NCI-H345 treated with DMSO at 0.1 percent for 48 hours (cell line): Measurements from ENCODE around the gene YPEL4.

Experiments
- DNase-seq: peaks from one replicate; lab custom pipeline; 2025; ENCODE audit not compliant: unreplicated experiment; lab: John Stamatoyannopoulos, UW

Gene YPEL4

DNA sequence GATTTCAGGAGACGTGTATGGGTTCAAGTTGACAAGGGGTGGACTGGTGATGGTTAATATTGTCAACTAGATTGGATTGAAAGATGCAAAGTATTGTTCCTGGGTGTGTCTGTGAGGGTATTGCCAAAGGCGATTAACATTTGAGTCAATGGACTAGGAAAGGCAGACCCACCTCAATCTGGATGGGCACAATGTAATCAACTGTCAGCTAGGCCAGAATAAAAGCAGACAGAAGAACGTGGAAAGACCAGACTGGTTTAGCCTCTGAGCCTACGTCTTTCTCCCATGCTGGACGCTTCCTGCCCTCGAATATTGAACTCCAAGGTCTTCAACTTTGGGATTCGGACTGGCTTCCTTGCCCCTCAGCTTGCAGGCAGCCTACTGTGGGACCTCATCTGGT lies 1.7 kb upstream of the YPEL4 start:
- no peak for DNase-seq

DNA sequence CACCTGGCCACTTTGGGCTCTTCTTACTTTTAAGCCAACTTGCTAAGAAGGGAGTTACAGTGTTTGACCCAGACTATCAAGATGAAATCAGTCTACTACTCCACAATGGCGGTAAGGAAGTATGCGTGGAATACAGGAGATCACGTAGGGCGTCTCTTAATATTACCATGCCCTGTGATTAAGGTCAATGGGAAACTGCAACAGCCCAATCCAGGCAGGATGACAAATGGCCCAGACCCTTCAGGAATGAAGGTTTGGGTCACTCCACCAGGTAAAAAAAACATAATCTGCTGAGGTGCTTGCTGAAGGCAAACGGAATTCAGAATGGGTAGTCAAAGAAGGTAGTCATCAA lies 1.0 kb upstream of the YPEL4 start:
- no peak for DNase-seq

DNA sequence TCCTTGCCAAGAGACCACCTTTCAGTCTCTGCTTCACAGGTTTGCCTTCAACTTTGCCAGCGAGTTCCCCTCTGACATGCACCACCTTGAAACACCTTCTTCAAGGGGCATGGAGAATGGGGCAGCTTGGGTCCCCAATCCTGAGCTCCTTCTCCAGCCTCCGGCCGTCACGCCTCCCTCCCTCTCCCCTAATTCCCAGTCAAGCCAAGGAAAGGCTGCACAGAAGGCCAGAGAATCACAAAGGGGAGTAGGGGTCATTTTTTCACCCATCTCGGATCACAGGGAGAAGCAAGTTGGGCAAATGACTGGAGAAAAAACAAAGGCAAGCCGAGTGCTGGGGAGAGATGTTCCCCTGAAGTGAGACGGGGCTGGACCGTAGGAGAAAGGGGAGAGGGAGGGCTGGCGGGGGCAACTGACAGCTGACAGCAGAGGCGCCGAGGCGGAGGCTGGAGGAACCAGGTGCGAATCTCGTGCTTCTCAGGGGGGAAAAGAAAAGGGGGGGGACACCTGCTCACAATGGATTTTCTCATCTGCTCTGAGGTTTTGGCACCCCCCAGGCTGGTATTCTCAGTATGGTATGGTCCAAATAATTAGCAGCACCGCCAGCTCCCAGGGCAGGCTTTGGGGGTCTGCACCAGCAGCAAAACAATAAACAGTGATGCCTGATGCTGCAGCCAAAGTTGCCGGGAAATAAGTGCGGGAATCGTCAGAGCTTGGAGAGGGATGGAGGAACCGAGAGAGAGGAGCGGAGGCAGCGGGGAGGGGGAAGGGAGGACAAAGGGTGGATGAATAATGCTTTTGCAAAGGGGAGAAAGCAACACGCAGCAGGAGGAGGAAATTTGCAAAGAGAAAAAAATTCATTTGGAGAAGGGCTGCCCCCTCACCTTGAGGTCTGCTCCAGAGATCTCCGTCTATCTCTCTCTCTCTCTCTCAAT lies 644 bp downstream of the YPEL4 start:
- DNase-seq, result no peak

DNA sequence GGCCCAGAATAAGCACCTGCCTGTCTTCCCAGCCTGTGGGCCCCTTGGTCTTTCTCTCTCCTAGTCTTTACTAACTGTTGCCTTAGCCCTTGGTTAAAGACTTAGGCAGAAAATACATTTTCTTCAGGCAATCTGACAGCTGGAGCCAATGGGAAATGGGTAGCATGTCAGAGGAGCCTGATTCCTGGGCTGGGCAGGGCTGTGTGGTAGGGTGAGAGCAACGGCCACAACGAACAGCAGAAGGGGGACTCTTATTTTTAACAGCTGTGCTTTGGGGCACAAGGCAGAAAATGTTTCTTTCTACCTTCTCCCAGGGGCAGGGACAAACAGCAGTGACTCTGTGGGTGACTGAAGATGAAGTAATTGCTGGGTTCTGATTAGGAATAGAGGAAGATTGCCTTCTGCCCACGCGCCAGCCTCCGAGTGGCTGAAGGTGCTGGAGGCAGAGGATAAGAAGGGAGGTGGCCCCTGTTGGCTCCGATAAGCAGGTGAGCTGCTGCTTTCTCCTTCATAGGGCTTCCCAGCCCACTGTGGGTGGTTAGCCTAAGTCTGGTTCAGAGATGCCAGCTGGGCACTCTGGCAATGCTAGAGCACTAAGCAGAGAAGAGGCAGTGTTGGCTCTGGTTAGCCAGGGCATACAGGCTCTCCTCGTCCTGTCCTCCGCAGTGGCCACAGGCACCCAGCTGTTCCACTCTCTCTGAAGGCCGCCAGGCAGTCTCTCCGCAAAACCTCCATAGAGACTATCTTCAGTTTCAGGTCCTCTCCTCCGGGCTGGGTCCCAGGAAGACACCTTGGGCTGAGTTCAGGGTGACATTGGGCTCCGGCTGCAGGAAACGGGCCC lies 1.5 kb downstream of the YPEL4 start:
- DNase-seq, result no peak

DNA sequence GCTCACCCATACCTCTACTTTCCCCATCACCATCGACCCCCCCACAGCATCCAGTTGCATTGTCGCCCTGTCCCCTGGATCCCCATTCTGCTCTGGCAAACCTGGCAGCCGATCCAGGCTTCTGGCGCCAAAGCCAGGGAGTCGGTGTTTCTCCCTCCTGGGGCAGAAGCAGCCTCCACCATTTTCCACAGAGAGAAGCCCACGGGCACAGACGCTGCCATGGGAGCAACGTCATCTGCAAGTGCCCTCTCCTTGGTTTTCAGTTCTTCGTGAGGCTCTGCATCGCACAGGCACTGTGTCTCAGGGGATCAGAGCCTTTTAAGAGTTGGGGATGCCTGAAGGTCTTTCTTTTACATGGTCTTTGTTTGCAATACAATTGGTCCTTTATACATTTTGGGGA lies 2.3 kb downstream of the YPEL4 start:
- no peak for DNase-seq

DNA sequence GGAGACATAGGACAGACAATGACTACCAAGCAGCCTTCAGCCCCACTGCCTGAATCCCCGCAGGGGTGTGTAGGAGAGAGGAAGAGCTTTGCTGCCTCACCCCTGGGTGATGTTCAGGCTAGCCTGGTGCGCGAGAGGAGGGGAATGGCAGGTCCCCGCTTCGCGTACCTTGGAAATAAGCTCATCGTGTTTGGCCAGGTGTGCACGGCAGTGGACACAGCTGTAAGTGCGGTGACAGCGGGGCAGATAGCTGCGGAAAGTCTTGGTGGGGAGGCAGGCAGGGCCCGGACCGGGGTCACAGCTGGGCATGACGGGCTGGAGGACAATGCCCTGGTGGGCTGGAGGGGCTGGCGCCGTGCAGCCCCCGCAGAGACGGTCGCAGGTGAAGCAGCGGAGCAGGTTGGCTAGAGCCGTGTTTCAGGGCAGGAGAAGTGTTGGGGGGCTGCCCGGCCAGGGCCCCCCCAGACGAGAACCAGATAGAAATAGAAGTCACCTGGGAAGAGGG lies 2.9 kb downstream of the YPEL4 start:
- DNase-seq, result no peak

DNA sequence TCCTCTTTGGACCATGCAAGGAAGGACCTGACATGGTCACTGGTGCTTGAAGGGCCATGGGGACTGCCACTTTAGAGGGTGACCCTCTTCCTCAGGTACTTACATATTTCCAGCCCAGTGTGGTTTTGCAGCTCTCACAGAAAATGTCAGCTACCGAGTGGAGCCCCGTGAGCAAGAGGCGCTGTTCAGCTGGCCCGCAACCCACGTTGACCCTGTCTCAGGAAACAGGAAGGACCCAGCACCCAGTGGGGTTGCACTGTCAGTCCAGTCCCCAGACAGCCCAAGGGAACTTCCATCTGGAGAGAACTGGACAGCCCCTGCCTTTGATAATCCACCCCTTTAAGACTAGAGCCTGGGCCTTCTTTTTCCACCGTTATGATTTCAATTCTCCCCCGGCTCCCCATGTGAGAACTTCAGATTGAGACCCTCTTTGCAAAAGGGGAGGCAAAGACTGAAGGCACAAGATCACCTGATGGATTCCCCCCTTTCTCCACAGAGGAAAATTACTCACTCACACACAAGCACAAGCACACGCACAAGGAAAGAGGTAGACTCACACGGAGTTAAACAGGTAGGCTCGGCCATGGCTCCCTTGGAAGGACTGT lies 3.4 kb downstream of the YPEL4 start:
- no peak for DNase-seq

DNA sequence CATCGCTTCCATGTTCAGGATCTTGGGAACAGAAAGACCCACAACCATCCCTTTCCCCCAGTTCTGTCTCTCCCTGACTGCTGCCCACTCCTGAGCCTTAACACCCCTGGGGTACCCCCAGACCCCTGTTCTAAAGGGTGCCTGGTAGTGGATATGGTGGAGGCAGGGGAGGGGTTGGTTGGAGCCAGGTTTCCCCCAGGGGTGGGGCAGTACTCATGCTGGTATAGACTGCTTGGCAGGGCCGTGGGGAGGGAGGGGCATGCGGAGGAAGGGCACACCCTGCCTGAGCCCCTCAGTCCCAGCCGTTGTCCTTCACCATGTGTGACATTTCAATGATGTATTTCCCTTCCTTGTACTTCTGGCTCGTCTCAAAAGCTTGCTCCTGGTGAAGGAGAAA lies 4.0 kb downstream of the YPEL4 start:
- no peak for DNase-seq

DNA sequence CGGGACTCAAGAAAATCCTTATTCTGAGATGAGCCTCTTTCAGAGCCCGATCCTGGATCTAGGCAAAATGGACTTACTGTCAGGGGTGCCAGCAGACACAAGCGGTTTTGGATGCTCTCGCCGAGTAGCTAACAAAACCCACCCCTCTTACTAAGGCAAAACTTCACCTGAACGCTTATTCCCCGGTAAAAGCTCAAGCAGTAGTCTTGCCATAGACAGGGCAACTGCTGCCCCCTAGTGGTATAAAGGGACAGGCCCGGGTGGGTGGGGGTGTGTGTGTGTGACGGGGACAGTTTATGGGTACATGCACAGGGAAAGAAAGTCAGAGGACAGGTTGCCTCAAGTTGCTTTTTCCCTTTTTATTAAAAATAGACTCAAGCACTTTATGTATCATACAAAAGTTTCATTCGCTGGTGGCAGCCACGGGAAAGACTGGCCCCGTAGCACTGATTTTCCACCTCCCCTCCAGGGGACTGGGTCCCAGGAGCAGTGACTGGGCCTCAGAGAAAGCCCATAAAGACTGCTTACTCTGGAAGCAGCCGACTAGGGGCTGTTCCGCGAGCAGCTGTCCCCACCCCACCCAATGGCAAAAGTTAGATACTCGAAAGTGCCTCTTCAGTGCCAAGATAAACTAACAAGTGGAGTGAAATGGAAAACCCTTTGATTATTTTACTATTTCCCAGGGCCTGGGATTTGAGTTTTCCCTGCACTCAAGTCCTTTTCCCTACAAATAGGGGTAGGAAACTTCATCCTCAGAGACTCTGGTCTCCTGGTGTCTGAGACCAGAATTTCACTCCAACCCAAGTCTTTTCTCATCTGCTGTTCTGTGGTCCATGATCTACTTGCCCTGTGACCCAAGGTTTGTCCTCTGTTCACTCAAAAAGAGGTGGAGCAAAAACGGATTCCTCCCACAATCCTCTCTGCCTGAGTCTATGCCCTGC lies 4.7 kb downstream of the YPEL4 start:
- peak; percentile 50 for DNase-seq

DNA sequence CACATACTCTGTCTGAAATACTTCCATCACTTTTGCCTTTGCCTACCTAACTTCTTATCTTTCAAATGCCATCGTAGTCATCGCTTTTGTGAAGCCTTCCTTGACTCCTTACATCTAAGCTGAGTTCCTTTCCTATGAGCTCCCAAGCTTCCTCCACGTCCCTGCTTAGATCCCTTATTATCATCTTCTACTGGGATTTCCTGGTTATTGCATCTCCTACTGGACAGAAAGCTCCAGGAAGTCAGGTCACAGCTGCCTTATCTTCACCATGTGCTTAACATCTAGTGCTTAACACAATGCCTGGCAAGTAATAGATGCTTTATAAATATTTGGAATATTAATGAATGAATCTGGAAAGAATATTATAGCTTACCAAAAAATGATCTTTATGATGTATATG lies 5.9 kb downstream of the YPEL4 start:
- DNase-seq, result no peak

DNA sequence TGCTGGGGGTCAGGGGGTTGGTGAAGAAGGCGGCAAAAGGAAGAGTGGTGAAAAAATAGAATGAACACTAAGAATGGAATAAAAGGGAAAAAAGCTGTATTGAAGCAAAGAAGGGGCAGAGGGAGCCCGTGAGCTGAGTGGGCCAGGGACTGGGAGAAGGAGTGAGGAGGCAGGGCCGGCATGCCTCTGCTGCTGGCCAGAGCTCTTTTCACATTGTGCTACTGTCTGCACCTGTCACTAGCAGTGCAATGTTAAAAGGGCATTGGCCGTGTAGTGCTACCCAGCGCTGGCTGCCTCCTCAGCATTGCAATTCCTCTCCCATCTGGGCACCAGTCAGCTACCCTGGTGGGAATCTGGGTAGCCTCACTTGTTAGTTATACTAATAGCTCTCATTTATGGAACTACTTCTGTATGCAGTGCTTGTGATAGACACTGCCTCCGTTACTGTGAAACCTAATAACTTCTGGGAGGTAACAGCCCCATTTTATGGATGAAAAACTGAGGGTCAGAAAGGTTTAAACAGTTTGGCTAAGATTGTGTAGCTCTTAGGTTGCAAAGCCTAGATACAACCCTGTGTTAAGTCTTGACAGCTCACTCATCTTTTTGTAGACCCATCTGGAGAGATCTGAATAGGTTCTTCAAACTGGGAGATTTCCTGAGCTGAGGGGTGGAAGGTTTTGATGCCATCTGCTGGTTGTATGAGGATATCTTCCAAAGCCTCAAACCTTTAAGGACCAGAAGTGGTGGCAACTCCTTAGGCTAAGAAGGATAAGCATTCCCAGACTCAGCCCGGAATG lies 8.5 kb downstream of the YPEL4 start:
- peak; percentile 21 for DNase-seq

DNA sequence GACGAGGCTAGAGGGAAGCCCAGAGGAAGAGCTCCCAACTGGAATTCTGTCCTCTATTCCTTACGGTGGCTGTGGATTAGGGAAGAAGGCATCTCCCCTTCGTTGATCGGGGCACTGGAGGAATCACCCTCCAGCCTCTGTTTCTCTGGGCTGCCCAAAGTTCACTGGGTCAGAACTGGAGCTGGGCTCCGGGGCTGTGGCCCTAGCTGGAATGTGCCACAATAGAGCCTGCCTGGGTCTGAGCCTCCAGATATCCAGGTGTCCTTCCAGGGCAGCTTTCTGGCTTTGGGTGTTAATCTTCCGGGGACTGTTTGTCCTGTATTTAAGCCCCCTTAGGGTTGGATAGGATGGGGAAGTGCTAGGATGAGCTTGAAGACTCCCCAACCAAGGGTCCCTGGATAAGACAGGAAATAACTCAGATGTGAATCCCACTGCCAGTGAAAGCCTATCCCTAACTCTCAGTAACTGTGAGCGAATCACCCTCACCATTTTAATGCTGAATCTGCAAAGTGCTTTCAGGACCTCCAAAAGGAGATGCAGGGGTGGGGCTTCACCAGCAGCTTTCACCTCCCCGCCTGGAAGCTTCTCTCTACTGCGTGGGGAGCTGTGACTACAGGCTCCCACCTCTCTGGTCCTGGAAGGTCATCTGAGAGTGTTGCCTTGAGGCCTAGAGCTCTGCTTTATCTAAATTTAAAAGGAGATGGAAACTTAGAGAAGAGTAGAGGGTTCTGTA lies 9.5 kb downstream of the YPEL4 start:
- DNase-seq, result no peak

DNA sequence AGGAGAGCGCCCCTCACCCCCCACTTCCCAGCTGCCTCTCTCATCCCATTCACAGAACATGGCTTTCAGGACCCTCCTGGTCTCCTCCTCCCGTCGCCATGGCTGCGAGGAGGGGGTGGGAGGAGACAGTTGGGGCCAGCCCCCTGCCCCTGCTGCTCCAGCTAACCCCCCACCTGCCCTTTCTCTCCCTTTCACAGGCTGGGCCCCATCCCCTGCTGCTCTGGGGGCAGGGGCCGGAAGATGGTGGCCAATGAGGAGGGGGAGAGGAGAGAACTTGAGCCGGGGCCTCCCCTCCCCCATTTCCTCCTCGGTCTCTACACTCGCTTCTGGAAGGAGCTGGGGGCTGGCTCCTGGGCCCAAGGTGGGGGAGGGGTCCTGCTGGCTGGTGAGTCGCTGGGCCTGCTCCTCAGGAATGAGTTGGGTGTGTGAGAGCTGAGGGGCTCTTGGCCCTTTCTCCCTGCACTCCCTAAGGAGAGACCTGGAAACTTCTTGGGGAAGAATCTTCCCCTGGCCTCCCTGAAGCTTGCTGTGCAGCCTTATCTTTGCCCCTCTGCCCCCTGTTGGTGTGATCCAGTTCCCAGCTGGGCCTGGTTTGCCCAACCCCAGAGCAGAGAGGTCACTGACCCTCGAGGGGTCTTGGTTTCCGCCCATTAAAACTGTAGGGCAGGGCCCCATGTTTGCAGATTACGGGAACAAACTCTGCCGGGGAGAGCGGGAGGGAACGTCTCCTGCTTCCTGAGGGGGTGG lies 10.2 kb downstream of the YPEL4 start:
- DNase-seq, result no peak

DNA sequence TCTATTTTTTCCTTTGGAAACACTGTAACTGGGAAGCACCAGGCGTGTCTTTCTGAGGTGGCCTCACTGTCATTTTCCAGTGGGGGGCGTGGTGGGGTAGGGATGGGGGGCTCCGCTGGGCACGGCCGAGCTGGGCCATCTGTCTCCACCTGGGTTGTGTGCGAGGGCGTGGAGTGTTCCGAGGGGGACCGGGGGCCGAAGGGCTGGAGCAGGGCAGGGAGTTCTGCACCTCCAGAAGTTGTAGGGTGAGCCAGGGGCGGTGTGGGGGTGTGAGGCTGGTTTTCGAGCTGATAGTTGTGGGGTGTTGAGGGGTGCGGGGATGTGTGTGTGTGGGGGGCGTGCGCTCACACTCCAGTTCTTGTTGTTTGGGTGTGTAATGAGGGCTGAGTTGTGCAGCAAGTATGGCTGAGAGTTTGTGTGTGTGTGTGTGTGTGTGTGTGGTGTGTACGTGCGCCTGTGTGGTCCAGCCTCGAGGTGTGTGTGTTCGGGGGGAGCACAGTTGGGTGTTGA lies 10.8 kb downstream of the YPEL4 start:
- DNase-seq, result no peak

DNA sequence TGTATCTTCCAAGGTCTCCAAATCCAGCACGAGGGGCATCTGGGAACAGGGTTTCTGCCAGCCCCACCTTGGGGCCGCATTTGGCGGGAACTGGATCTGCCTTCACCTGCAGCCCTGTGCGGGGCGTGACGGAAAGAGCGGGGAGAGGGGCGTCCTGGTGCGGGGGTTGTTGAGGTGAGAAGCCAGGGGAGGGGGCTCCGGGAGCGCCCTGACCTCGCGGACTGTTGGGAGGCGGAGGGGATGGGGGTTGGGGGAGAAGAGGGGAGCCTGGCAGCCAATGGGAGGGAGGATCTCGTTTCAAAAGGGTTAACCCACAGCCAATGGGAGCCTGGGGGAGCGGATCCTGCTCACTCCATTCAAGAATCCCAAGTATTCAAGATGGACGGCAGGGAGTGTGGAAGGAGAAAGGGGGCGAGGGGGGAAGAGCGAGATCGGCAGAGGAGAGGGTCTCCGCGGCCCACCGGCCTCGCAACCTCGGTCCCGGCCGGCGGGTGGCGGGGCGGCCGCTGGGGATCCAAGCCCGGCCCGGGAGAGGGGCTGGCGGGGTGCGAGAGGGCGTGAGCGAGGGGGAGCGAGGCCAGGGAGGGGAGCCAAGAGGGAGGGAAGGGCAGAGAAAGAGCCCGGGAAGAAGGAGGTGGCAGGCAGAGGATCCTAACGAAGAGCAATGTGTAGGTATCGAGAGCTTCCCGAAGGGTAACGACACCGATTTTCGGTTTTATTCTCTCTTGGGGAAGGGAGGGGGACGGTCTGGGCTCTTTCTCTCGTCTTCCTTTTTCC lies 11.5 kb downstream of the YPEL4 start:
- peak; percentile 72 for DNase-seq

DNA sequence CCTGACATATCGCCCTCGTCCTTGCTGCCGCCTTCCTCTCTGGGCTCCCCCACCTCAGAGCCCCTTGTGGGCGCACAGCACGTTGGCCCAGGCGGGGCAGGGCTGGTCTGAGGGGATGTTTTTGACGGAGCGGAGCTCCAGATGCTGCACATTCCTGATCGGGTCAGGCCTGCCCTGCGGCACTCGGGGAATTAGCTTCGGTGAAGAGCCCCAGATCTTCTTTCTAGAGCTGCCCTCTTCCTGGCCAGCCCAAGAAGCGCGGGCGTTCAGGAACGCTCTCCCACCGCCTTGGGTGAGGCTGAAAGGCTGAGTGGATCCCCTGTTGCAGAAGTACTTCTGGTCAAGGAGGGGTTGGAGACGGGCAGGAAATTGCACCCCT lies 12.1 kb downstream of the YPEL4 start:
- DNase-seq, result no peak

DNA sequence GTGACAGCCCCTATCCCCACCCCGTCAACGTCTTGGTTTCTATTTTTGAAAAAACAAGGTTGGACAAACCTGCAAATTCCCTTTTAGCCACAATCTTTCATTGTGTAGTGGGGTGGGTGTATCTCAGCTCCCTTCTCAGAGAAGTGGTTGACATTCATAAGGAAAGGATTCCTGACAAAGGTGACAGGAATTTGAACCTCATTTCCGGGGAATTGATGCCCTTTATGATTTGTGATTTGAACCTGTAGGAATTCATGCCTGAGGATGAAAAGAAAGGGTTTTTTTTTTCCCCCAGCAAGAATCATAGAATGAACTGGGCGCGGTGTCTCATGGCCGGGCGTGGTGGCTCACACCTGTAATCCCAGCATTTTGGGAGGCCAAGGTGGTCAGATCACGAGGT lies 14.5 kb downstream of the YPEL4 start:
- no peak for DNase-seq
